GM23338 (cell line): ENCODE measurements around the gene CLDN24.

Experiments
- CTCF ChIP-seq, 2 experiments: fragments of 200-600 bp in 1 of 2; sonication (generic) in 1 of 2; conservative IDR thresholded peaks; 2 replicates each; pipeline versions ENCODE4 v1.5.1 to v1.6.1; 2016 to 2017; ENCODE audit warnings: antibody characterized with exemption in 2 of 2, low read depth in 2 of 2, mild to moderate bottlenecking in 2 of 2, moderate library complexity in 1 of 2
- EZH2 ChIP-seq: fragments of 200-600 bp; sonication (generic); IDR thresholded peaks from one replicate; pipeline ENCODE4 v1.8.0; 2017; ENCODE audit warnings: antibody characterized with exemption, mild to moderate bottlenecking, low read depth; ENCODE audit not compliant: unreplicated experiment
- EZH2phosphoT487 ChIP-seq: fragments of 200-600 bp; sonication (generic); IDR thresholded peaks from one replicate; pipeline ENCODE4 v1.8.1; 2018; ENCODE audit warnings: antibody characterized with exemption; ENCODE audit not compliant: unreplicated experiment
- REST ChIP-seq: IDR thresholded peaks from one replicate; pipeline ENCODE4 v1.6.1; 2018; ENCODE audit warnings: antibody characterized with exemption; ENCODE audit not compliant: unreplicated experiment

GRCh38 chr4:183330841-183331240 lies 8.6 kb upstream of the CLDN24 start:
- TF ChIP-seq CTCF (conservative IDR thresholded peaks at IDR 0.05; ENCODE audit: low read depth in 2 of 2) (no peak), REST (no peak), EZH2phosphoT487 (no peak), EZH2 (no peak)
